A673 (cell line): ENCODE measurements around the gene LUZP2. TPM values are rescaled to one million over a fixed set of nuclear protein-coding genes. Genes with fewer than 3 reads are reported as not detected.

Experiments
- BruUV-seq: library from RNA; stranded (reverse); fragments of 400-500 nt; replicated peaks from 2 replicates; lab custom pipeline; 2021; lab: Mats Ljungman, UMichigan
- CTCF ChIA-PET: fragments of 300-600 bp; sonication (Branson Sonifier 250); formaldehyde crosslinking; loops from one replicate; lab custom pipeline; 2022; ENCODE audit warnings: antibody characterized with exemption; lab: Charles Lee
- POLR2A ChIA-PET: fragments of 300-600 bp; sonication (Branson Sonifier 250); formaldehyde crosslinking; loops from one replicate; lab custom pipeline; 2022; ENCODE audit warnings: antibody characterized with exemption; ENCODE audit not compliant: low non-redundant PET; lab: Charles Lee
- DNase-seq: peaks from one replicate; pipeline ENCODE4 v3.0.0-alpha.2; 2015; ENCODE audit warnings: low spot score
- H3K27ac ChIP-seq: fragments of 200-600 bp; sonication (generic); 2 replicates; pipeline ENCODE4 v1.5.1; 2016; ENCODE audit warnings: mixed run types, low read depth, mild to moderate bottlenecking, mixed read lengths, antibody characterized with exemption, low read length; ENCODE audit not compliant: poor library complexity, severe bottlenecking
- H3K27me3 ChIP-seq: fragments of 200-600 bp; sonication (generic); replicated peaks from 2 replicates; pipeline ENCODE4 v1.6.1; 2017; ENCODE audit warnings: mixed run types, low read depth, mild to moderate bottlenecking, mixed read lengths, antibody characterized with exemption, low read length; ENCODE audit not compliant: insufficient read depth, poor library complexity
- H3K36me3 ChIP-seq: fragments of 200-600 bp; sonication (generic); 2 replicates; pipeline ENCODE4 v1.6.1; 2016; ENCODE audit warnings: mixed run types, mild to moderate bottlenecking, mixed read lengths, antibody characterized with exemption, low read length; ENCODE audit not compliant: insufficient read depth, poor library complexity, severe bottlenecking
- H3K4me1 ChIP-seq: fragments of 200-600 bp; sonication (generic); 2 replicates; pipeline ENCODE4 v1.6.1; 2017; ENCODE audit warnings: mixed run types, mild to moderate bottlenecking, mixed read lengths, antibody characterized with exemption, low read length; ENCODE audit not compliant: insufficient read depth, poor library complexity, severe bottlenecking
- H3K4me3 ChIP-seq: fragments of 200-600 bp; sonication (generic); 2 replicates; pipeline ENCODE4 v1.5.1; 2016; ENCODE audit warnings: low read depth, mixed run types, mild to moderate bottlenecking, mixed read lengths, low read length; ENCODE audit not compliant: poor library complexity, severe bottlenecking
- H3K9me3 ChIP-seq: fragments of 200-600 bp; sonication (generic); 2 replicates; pipeline ENCODE4 v1.6.1; 2016; ENCODE audit warnings: mixed run types, low read depth, mild to moderate bottlenecking, mixed read lengths, antibody characterized with exemption, low read length; ENCODE audit not compliant: poor library complexity, severe bottlenecking
- EZH2 ChIP-seq: fragments of 200-600 bp; sonication (generic); IDR thresholded peaks from 2 replicates; pipeline ENCODE4 v1.6.1; 2017; ENCODE audit warnings: borderline replicate concordance, low read depth, mild to moderate bottlenecking, mixed read lengths, antibody characterized with exemption, low read length; ENCODE audit not compliant: poor library complexity, severe bottlenecking
- intact Hi-C: fragments of 100-400 bp; cut with micrococcal nuclease; formaldehyde crosslinking; loops from one replicate; pipeline ENCODE4 v1.10.0; 2022; ENCODE audit not compliant: unreplicated experiment
- total RNA-seq: library from RNA; stranded (reverse); gene quantifications from 2 replicates; pipeline ENCODE4 v1.2.3, GENCODE V29; 2021
- TF ChIP-seq, protein P1 (sequence below): fragments of 300-800, 200-600 bp; sonication (generic); conservative IDR thresholded peaks from 2 replicates; pipeline ENCODE4 v1.5.1; 2017; ENCODE audit warnings: low read depth, mild to moderate bottlenecking, antibody characterized with exemption, low read length, moderate library complexity, mixed read lengths

The LUZP2 gene
- total RNA-seq, 1 experiment from 2014 or later: 0.15 TPM

DNA sequence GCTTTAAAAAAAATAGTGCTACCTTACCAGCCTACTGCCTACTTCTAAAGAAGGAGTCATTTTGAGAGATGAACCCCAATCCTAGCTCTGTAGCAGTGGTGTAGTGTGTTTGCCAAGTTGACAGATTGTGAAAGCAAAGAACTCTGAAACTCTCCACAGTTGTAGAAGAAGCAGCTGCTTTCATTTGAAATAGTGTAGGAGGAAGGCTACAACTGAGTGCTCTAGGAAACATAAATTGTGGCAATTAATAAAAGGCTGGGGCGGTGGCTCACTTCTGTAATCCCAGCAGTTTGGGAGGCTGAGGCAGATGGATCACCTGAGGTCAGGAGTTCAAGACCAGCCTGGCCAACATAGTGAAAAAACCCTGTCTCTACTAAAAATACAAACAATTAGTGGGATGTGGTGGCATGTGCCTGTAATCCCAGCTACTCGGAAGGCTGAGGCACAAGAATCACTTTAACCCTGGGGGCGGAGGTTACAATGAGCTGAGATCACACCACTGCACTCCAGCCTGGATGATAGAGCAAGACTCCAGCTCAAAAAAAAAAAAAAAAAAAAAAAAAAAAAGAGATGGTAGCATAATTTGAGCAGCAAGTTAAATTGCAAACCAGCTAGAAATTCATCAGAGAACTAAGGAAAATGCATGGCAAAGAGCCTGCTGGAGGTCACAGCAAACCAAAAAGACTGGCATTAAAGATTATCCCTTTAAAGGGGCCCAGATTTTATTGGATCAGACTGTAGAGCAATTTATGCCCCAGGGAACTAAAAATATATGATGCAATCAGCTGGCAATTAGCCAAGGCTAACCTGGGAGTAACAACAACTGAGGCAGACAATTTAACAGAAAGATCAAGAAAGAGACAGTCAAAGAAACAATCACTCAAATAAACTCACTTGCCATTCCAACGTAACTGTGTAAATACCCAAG lies 112.6 kb downstream of the LUZP2 start:
- no peak for TF ChIP-seq EZH2
- TF ChIP-seq, protein P1, sequence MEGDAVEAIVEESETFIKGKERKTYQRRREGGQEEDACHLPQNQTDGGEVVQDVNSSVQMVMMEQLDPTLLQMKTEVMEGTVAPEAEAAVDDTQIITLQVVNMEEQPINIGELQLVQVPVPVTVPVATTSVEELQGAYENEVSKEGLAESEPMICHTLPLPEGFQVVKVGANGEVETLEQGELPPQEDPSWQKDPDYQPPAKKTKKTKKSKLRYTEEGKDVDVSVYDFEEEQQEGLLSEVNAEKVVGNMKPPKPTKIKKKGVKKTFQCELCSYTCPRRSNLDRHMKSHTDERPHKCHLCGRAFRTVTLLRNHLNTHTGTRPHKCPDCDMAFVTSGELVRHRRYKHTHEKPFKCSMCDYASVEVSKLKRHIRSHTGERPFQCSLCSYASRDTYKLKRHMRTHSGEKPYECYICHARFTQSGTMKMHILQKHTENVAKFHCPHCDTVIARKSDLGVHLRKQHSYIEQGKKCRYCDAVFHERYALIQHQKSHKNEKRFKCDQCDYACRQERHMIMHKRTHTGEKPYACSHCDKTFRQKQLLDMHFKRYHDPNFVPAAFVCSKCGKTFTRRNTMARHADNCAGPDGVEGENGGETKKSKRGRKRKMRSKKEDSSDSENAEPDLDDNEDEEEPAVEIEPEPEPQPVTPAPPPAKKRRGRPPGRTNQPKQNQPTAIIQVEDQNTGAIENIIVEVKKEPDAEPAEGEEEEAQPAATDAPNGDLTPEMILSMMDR: no peak
- Histone ChIP-seq H3K9me3 (no peaks in the 10 kb centered on the region), H3K4me3 (no peak overlapping the region), H3K27ac (no peak overlapping the region), H3K4me1 (no peaks in the 10 kb centered on the region), H3K27me3 (no peaks in the 10 kb centered on the region), H3K36me3 (no peaks in the 10 kb centered on the region)
- intact Hi-C loops: no loop called here
- CTCF ChIA-PET: no interaction called here
- DNase-seq: peak; percentile 0
- POLR2A ChIA-PET: no interaction called here
- no TSS peak for BruUV-seq

DNA sequence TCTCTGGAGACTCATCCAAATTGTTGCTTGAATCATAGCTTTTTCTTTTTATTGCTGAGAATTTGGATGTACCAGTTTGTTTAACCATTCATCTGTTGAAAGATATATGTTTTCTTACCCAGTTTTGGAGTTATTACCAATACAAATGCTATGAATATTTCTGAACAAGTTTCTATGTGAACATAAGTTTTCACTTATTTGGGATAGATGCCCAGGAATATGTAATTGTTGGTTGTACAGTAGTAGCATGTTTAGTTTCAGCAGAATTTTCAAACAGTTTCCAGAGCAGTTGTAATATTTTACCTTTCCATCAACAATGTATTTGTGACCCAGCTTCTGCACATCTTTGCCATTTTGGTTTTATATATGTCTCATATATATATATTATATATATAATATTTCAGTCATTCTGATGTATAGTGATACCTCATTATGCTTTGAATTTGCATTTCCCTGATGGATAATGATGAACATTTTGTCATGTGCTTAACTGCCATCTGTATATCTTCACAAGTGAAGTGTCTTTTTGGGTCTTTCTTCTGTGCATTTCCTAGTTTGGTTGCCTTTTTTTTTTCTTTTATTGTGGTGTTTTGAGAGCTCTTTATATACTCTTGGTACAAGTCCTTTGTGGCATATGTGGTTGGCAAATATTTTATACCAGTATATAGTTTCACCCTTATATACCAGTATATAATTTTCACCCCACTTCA lies 118.8 kb downstream of the LUZP2 start:
- no peaks in the 10 kb centered on the region for H3K4me1 ChIP-seq
- H3K27ac ChIP-seq: no peak overlapping the region
- TF ChIP-seq, protein P1: no peak
- no peak for TF ChIP-seq EZH2
- no TSS peak for BruUV-seq
- DNase-seq: no peak
- ChIA-PET CTCF (no interaction called here), POLR2A (interaction anchor here (0.6 kb wide), 1 partner anchor 18 kb away, joined by 3 read pairs; no protein-coding TSS in a partner anchor)
- no peaks in the 10 kb centered on the region for H3K27me3 ChIP-seq
- H3K4me3 ChIP-seq: no peak overlapping the region
- intact Hi-C loops: no loop called here
- no peaks in the 10 kb centered on the region for H3K36me3 ChIP-seq
- no peaks in the 10 kb centered on the region for H3K9me3 ChIP-seq

DNA sequence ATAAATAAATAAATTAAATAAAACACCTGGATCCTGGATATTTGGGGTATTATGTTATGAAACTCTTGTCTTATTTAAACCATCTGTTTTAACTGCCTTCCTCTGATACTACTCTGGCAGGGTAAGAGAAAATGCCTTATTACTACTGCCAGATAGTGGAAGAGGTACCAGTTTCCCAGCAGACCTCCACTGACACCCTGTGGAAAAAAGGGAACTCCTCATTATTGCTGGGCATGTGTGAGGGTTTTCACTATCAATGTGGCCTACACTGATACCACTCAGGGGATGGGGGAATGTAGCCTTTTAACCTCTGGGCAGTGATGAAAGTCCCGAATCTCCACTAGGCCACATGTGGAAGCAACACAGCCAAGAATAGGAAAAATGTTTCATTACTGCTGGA lies 121.0 kb downstream of the LUZP2 start:
- Histone ChIP-seq H3K4me1 (no peaks in the 10 kb centered on the region), H3K9me3 (no peaks in the 10 kb centered on the region), H3K36me3 (no peaks in the 10 kb centered on the region), H3K27ac (no peak overlapping the region), H3K4me3 (no peak overlapping the region), H3K27me3 (no peaks in the 10 kb centered on the region)
- ChIA-PET CTCF (no interaction called here), POLR2A (no interaction called here)
- no peak for DNase-seq
- no TSS peak for BruUV-seq
- TF ChIP-seq, protein P1: no peak
- no peak for TF ChIP-seq EZH2
- intact Hi-C loops: no loop called here
